Measurements from ENCODE around the gene ALKBH8. TPM values are rescaled to one million over a fixed set of nuclear protein-coding genes. Genes with fewer than 3 reads are reported as not detected.

Gene ALKBH8
- total and polyA plus RNA-seq, 2 of the 8 experiments (the other 6 are each of a cell fraction or from before 2014, with no cell fraction given), result 3.6 to 11.9 TPM

DNA sequence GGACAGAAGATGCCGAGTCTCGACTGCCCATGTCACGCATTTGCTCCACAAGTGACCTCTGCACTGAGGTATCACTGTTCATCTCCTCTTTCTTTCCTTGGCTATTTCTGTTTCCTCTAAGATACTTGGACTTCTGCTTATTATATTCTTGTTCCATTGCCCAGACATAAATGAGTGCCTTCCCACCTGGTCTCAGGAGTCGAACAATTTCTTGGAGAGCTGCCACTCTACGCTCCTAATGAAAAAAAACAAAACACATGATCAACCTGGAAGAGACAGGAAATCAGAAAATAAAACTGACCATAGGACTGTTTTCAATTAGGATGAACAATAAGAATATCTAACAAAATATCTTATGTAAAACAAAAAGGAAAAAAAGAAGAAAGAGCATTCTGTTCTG, 60.6 kb downstream of the ALKBH8 start:
- no peak overlapping the region for H3K56ac ChIP-seq (replicated peaks; ENCODE audit: insufficient read length, low read depth, low read length)
- H4K91ac ChIP-seq (replicated peaks; ENCODE audit: insufficient read length, low read length), result no peak overlapping the region
- no peaks in the 10 kb centered on the region for H3K4me1 ChIP-seq (replicated peaks in 1 of 4; ENCODE audit: control insufficient read depth in 3 of 4, insufficient read depth in 4 of 4, low read length in 3 of 4)
- FAIRE-seq (no peak), DNase-seq (ENCODE audit: low read depth in 1 of 2, low spot score in 2 of 2) (no peak)
- no peak overlapping the region for H2BK12ac ChIP-seq (ENCODE audit: low read depth, low read length)
- no peak overlapping the region for H4K8ac ChIP-seq (ENCODE audit: extremely low read depth, insufficient read depth, low read length)
- H3K27me3 ChIP-seq (replicated peaks in 1 of 4; ENCODE audit: control insufficient read depth in 3 of 4, extremely low read depth in 1 of 4, insufficient read depth in 3 of 4, low read length in 3 of 4), result no peaks in the 10 kb centered on the region
- WGBS, 2 experiments (ENCODE audit: extremely low coverage in 1 of 2, insufficient coverage in 1 of 2, insufficient read length in 1 of 2, insufficient replicate concordance in 2 of 2, low coverage in 1 of 2, low lambda C conversion rate in 2 of 2, missing lambda C conversion rate in 1 of 2), result 95% methylated on average over 5 of the region's 5 CpGs; no CpG with 5 or more reads in 1 of the 2 experiments
- H3K9me3 ChIP-seq (ENCODE audit: insufficient read depth in 2 of 2, low read depth in 1 of 2, low read length in 1 of 2), result peaks cover 5 to 8% of the 10 kb centered on the region in 2 experiments; a peak in 3 of 4 replicates
- no peak overlapping the region for H2AFZ ChIP-seq (ENCODE audit: low read length)
- ChIA-PET CTCF (ENCODE audit: partially characterized antibody) (interaction anchor here (0.8 kb wide), 1 partner anchor 11 kb away, joined by 3 read pairs; no protein-coding TSS in a partner anchor), POLR2A (ENCODE audit: partially characterized antibody) (no interaction called here)
- H3K4me3 ChIP-seq (ENCODE audit: extremely low read depth in 1 of 4, insufficient read depth in 2 of 4, low read depth in 3 of 4, low read length in 4 of 4), result no peak overlapping the region
- H3K14ac ChIP-seq (ENCODE audit: insufficient read length), result no peak overlapping the region
- H3K79me1 ChIP-seq (ENCODE audit: low read depth, low read length), result no peaks in the 10 kb centered on the region
- no peaks in the 10 kb centered on the region for H3K23me2 ChIP-seq (ENCODE audit: low read depth, low read length)
- no peak overlapping the region for H3K4me2 ChIP-seq (ENCODE audit: insufficient read depth in 1 of 2, low read depth in 2 of 2, low read length in 2 of 2)
- H3K4ac ChIP-seq (replicated peaks; ENCODE audit: insufficient read length, low read depth, low read length), result no peak overlapping the region
- H3K18ac ChIP-seq (ENCODE audit: extremely low read depth, low read length), result no peak overlapping the region
- H3K9ac ChIP-seq (replicated peaks in 1 of 4; ENCODE audit: extremely low read depth in 1 of 4, low read depth in 3 of 4, low read length in 3 of 4), result no peak overlapping the region
- no peak overlapping the region for H2BK5ac ChIP-seq (ENCODE audit: low read depth, low read length)
- no peak overlapping the region for H2BK20ac ChIP-seq (ENCODE audit: low read length)
- H3K79me2 ChIP-seq (ENCODE audit: control insufficient read depth in 1 of 2, insufficient read depth in 2 of 2, low read length in 2 of 2), result no peaks in the 10 kb centered on the region
- no peak overlapping the region for H2BK15ac ChIP-seq (ENCODE audit: low read length)
- H3K36me3 ChIP-seq (ENCODE audit: control insufficient read depth in 2 of 4, insufficient read depth in 4 of 4, low read length in 3 of 4), result peaks cover 3 to 36% (median 16%) of the 10 kb centered on the region in 4 experiments; a peak in 6 of 8 replicates
- H2AK5ac ChIP-seq (ENCODE audit: low read depth, low read length), result no peak overlapping the region
- no peak overlapping the region for H3K23ac ChIP-seq (ENCODE audit: insufficient read length)
- no peaks in the 10 kb centered on the region for H4K20me1 ChIP-seq (replicated peaks in 1 of 2; ENCODE audit: control insufficient read depth in 1 of 2, insufficient read depth in 2 of 2, low read length in 2 of 2)
- no peak overlapping the region for H4K5ac ChIP-seq (ENCODE audit: insufficient read length, low read depth, low read length)
- H2BK120ac ChIP-seq (replicated peaks; ENCODE audit: low read depth, low read length), result no peak overlapping the region
- H3K27ac ChIP-seq (ENCODE audit: low read depth, low read length), result no peak overlapping the region
- TF ChIP-seq YY1 (IDR thresholded peaks at IDR 0.05; ENCODE audit: low read depth, low read length), result no peak
- no peak for TF ChIP-seq MAFK (IDR thresholded peaks at IDR 0.05; ENCODE audit: low read depth, low read length)
- no peak for TF ChIP-seq RFX5 (IDR thresholded peaks at IDR 0.05; ENCODE audit: borderline replicate concordance, low read depth, low read length)
- TF ChIP-seq, protein P1, sequence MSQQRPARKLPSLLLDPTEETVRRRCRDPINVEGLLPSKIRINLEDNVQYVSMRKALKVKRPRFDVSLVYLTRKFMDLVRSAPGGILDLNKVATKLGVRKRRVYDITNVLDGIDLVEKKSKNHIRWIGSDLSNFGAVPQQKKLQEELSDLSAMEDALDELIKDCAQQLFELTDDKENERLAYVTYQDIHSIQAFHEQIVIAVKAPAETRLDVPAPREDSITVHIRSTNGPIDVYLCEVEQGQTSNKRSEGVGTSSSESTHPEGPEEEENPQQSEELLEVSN (IDR thresholded peaks at IDR 0.05), result no peak
- TF ChIP-seq, protein P2, sequence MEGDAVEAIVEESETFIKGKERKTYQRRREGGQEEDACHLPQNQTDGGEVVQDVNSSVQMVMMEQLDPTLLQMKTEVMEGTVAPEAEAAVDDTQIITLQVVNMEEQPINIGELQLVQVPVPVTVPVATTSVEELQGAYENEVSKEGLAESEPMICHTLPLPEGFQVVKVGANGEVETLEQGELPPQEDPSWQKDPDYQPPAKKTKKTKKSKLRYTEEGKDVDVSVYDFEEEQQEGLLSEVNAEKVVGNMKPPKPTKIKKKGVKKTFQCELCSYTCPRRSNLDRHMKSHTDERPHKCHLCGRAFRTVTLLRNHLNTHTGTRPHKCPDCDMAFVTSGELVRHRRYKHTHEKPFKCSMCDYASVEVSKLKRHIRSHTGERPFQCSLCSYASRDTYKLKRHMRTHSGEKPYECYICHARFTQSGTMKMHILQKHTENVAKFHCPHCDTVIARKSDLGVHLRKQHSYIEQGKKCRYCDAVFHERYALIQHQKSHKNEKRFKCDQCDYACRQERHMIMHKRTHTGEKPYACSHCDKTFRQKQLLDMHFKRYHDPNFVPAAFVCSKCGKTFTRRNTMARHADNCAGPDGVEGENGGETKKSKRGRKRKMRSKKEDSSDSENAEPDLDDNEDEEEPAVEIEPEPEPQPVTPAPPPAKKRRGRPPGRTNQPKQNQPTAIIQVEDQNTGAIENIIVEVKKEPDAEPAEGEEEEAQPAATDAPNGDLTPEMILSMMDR (IDR thresholded peaks at IDR 0.05; ENCODE audit: control extremely low read depth in 1 of 3, insufficient read depth in 1 of 3, low read depth in 1 of 3, low read length in 3 of 3), result no peak
- no peak for TF ChIP-seq SP1 (IDR thresholded peaks at IDR 0.05; ENCODE audit: low read depth, low read length)
- no peak for TF ChIP-seq HDAC2 (IDR thresholded peaks at IDR 0.05; ENCODE audit: borderline replicate concordance in 1 of 2, low read depth in 2 of 2, low read length in 2 of 2)
- TF ChIP-seq TEAD4 (IDR thresholded peaks at IDR 0.05; ENCODE audit: low read depth, low read length), result no peak
- no peak for TF ChIP-seq ASH2L (IDR thresholded peaks at IDR 0.05; ENCODE audit: low read length)
